Astrocyte (in vitro differentiated cells and primary cell): Measurements from ENCODE around the gene UNC5B. TPM values are rescaled to one million over a fixed set of nuclear protein-coding genes. Genes with fewer than 3 reads are reported as not detected.

ENCODE experiments used
- DNase-seq: peaks from one replicate; pipeline ENCODE4 v3.0.0-alpha.2; 2010; ENCODE audit warnings: low read depth
- FAIRE-seq: peaks from 2 replicates; lab custom pipeline; 2011; peaks lifted over from hg19 to GRCh38; lab: Jason Lieb, UNC
- H2AFZ ChIP-seq: 2 replicates; pipeline ENCODE4 v1.6.0; 2012; ENCODE audit warnings: low read depth, low read length, inconsistent platforms
- H3K27ac ChIP-seq: 2 replicates; pipeline ENCODE4 v1.5.1; 2011; ENCODE audit warnings: low read depth, low read length, inconsistent platforms
- H3K27me3 ChIP-seq: 2 replicates; pipeline ENCODE4 v1.6.0; 2011; ENCODE audit warnings: low read length, inconsistent platforms; ENCODE audit not compliant: insufficient read depth
- H3K36me3 ChIP-seq: 2 replicates; pipeline ENCODE4 v1.5.1; 2011; ENCODE audit warnings: low read length, inconsistent platforms; ENCODE audit not compliant: insufficient read depth
- H3K4me1 ChIP-seq: 2 replicates; pipeline ENCODE4 v1.5.1; 2011; ENCODE audit warnings: low read length, inconsistent platforms; ENCODE audit not compliant: insufficient read depth
- H3K4me2 ChIP-seq: 2 replicates; pipeline ENCODE4 v1.6.0; 2012; ENCODE audit warnings: low read length, inconsistent platforms
- H3K4me3 ChIP-seq: 2 replicates; pipeline ENCODE4 v1.5.1; 2011; ENCODE audit warnings: low read depth, mild to moderate bottlenecking, low read length, inconsistent platforms; ENCODE audit not compliant: insufficient read depth
- H3K79me2 ChIP-seq: 2 replicates; pipeline ENCODE4 v1.6.0; 2012; ENCODE audit warnings: mild to moderate bottlenecking, low read length, inconsistent platforms; ENCODE audit not compliant: insufficient read depth
- H3K9ac ChIP-seq: 2 replicates; pipeline ENCODE4 v1.6.0; 2012; ENCODE audit warnings: mild to moderate bottlenecking, low read length, inconsistent platforms
- H3K9me3 ChIP-seq: 2 replicates; pipeline ENCODE4 v1.5.1; 2012; ENCODE audit warnings: low read depth, mild to moderate bottlenecking, low read length, inconsistent platforms; ENCODE audit not compliant: insufficient read depth
- H4K20me1 ChIP-seq: 2 replicates; pipeline ENCODE4 v1.6.0; 2012; ENCODE audit warnings: low read length, inconsistent platforms; ENCODE audit not compliant: insufficient read depth
- H3K27ac Mint-ChIP-seq: one replicate; pipeline ENCODE4 v1.8.0; 2021; ENCODE audit warnings: mild to moderate bottlenecking, mixed read lengths; ENCODE audit not compliant: unreplicated experiment
- H3K27me3 Mint-ChIP-seq: one replicate; pipeline ENCODE4 v1.8.0; 2021; ENCODE audit warnings: low read depth, mixed read lengths; ENCODE audit not compliant: unreplicated experiment
- H3K36me3 Mint-ChIP-seq: one replicate; pipeline ENCODE4 v1.8.0; 2021; ENCODE audit warnings: low read depth, mixed read lengths; ENCODE audit not compliant: unreplicated experiment
- H3K4me1 Mint-ChIP-seq: one replicate; pipeline ENCODE4 v1.8.0; 2021; ENCODE audit warnings: low read depth, mixed read lengths; ENCODE audit not compliant: unreplicated experiment
- H3K4me3 Mint-ChIP-seq: one replicate; pipeline ENCODE4 v1.8.0; 2021; ENCODE audit warnings: mild to moderate bottlenecking, moderate library complexity, mixed read lengths; ENCODE audit not compliant: unreplicated experiment
- H3K9me3 Mint-ChIP-seq: one replicate; pipeline ENCODE4 v1.8.0; 2021; ENCODE audit warnings: mild to moderate bottlenecking, mixed read lengths; ENCODE audit not compliant: unreplicated experiment
- CTCF ChIP-seq: IDR thresholded peaks from 2 replicates; pipeline ENCODE4 v1.5.1; 2011; ENCODE audit warnings: low read depth, mild to moderate bottlenecking, inconsistent platforms, low read length, moderate library complexity; ENCODE audit not compliant: insufficient read depth
- EZH2 ChIP-seq: IDR thresholded peaks from 2 replicates; pipeline ENCODE4 v1.6.1; 2012; ENCODE audit warnings: mild to moderate bottlenecking, low read length, inconsistent platforms; ENCODE audit not compliant: insufficient read depth
- total RNA-seq: library from RNA; stranded (reverse); gene quantifications from 2 replicates; pipeline ENCODE4 v1.2.1, GENCODE V29; 2021

The UNC5B gene
- total RNA-seq, 1 donor from 2014 or later, result 15.0 TPM

GRCh38 chr10:71317739-71318138, 105.4 kb downstream of the UNC5B start:
- no peak overlapping the region for H3K27ac ChIP-seq
- TF ChIP-seq EZH2, result no peak
- TF ChIP-seq CTCF, result no peak
- no peaks in the 10 kb centered on the region for H3K9me3 ChIP-seq
- H3K36me3 Mint-ChIP-seq, result peaks cover under 1% of the 10 kb centered on the region
- FAIRE-seq (no peak), DNase-seq (no peak)
- H3K9ac ChIP-seq, result no peak overlapping the region
- peaks cover 37% of the 10 kb centered on the region for H3K27me3 Mint-ChIP-seq
- no peak overlapping the region for H3K27ac Mint-ChIP-seq
- no peaks in the 10 kb centered on the region for H3K27me3 ChIP-seq
- no peaks in the 10 kb centered on the region for H3K36me3 ChIP-seq
- H3K4me3 ChIP-seq, result no peak overlapping the region
- no peaks in the 10 kb centered on the region for H3K9me3 Mint-ChIP-seq
- H3K4me1 Mint-ChIP-seq, result peaks cover 4% of the 10 kb centered on the region
- H3K4me2 ChIP-seq, result no peak overlapping the region
- no peaks in the 10 kb centered on the region for H3K79me2 ChIP-seq
- H3K4me1 ChIP-seq, result peaks cover 12% of the 10 kb centered on the region
- no peaks in the 10 kb centered on the region for H4K20me1 ChIP-seq
- H2AFZ ChIP-seq, result no peak overlapping the region
- H3K4me3 Mint-ChIP-seq, result no peak overlapping the region

GRCh38 chr10:71319042-71319799, 106.9 kb downstream of the UNC5B start, which contains the start of gene SLC29A3:
SLC29A3 (plus strand) TSS chr10:71319259; CDS start chr10:71319310, 51 bp downstream.
- H2AFZ ChIP-seq, result peak within 1 kb of the TSS; percentile 96
- Mint-ChIP-seq H3K4me1 (peaks cover 4% of the 10 kb centered on the region), H3K9me3 (no peaks in the 10 kb centered on the region), H3K27ac (peak within 1 kb of the TSS; percentile 66), H3K27me3 (peaks cover 27% of the 10 kb centered on the region), H3K36me3 (peaks cover 9% of the 10 kb centered on the region), H3K4me3 (peak within 1 kb of the TSS; percentile 93)
- peak; percentile 55 for DNase-seq
- H4K20me1 ChIP-seq, result no peaks in the 10 kb centered on the region
- no peak for TF ChIP-seq EZH2
- TF ChIP-seq CTCF, result peak; percentile 46
- peak within 1 kb of the TSS; percentile 88 for H3K9ac ChIP-seq
- no peaks in the 10 kb centered on the region for H3K36me3 ChIP-seq
- no peaks in the 10 kb centered on the region for H3K27me3 ChIP-seq
- H3K9me3 ChIP-seq, result no peaks in the 10 kb centered on the region
- H3K4me1 ChIP-seq, result peaks cover 8% of the 10 kb centered on the region
- no peak within 1 kb of the TSS for H3K27ac ChIP-seq
- FAIRE-seq, result no peak
- H3K79me2 ChIP-seq, result no peaks in the 10 kb centered on the region
- peak within 1 kb of the TSS; percentile 75 for H3K4me3 ChIP-seq
- H3K4me2 ChIP-seq, result peak within 1 kb of the TSS; percentile 97

- H3K4me1 Mint-ChIP-seq, result peaks cover 4% of the 10 kb centered on the region
- H3K27me3 ChIP-seq, result no peaks in the 10 kb centered on the region
- H3K4me2 ChIP-seq, result peak overlapping the region; percentile 97
- TF ChIP-seq CTCF, result no peak
- H3K79me2 ChIP-seq, result no peaks in the 10 kb centered on the region
- H3K36me3 ChIP-seq, result no peaks in the 10 kb centered on the region
- no peak overlapping the region for H3K27ac Mint-ChIP-seq
- H3K9ac ChIP-seq, result peak overlapping the region; percentile 88
- H4K20me1 ChIP-seq, result no peaks in the 10 kb centered on the region
- FAIRE-seq (no peak), DNase-seq (no peak)
- peaks cover 5% of the 10 kb centered on the region for H3K4me1 ChIP-seq
- peaks cover 26% of the 10 kb centered on the region for H3K27me3 Mint-ChIP-seq
- H3K9me3 ChIP-seq, result no peaks in the 10 kb centered on the region
- H3K9me3 Mint-ChIP-seq, result no peaks in the 10 kb centered on the region
- no peak overlapping the region for H3K27ac ChIP-seq
- H3K4me3 ChIP-seq, result peak overlapping the region; percentile 75
- peak overlapping the region; percentile 93 for H3K4me3 Mint-ChIP-seq
- H2AFZ ChIP-seq, result peak overlapping the region; percentile 96
- H3K36me3 Mint-ChIP-seq, result peaks cover 9% of the 10 kb centered on the region
Observed at GRCh38 chr10:71319800-71320392, 107.5 kb downstream of the UNC5B start.
